Right cardiac atrium (tissue), 5 donors: ENCODE results near the gene CXCL5. TPM values are rescaled to one million over a fixed set of nuclear protein-coding genes. Genes with fewer than 3 reads are reported as not detected.

ENCODE experiments used
- ATAC-seq, 2 donors: fragments of 200-7000 bp; cut with Tn5 transposase; one replicate each; pipeline versions ENCODE4 v1.8.0 to v1.9.1; 2020; ENCODE audit warnings: moderate library complexity in 2 of 2, mild to moderate bottlenecking in 1 of 2
- DNase-seq, 3 donors: peaks; one replicate each; pipeline ENCODE4 v3.0.0-alpha.2; 2020
- H3K27ac ChIP-seq: one replicate; pipeline ENCODE4 v1.5.1; 2013; ENCODE audit warnings: mild to moderate bottlenecking, low read length, control low read depth, moderate library complexity
- H3K27me3 ChIP-seq: one replicate; pipeline ENCODE4 v1.6.1; 2013; ENCODE audit not compliant: control insufficient read depth, insufficient read depth
- H3K4me1 ChIP-seq: one replicate; pipeline ENCODE4 v1.6.1; 2013; ENCODE audit warnings: low read length; ENCODE audit not compliant: control insufficient read depth, insufficient read depth
- H3K4me3 ChIP-seq: one replicate; pipeline ENCODE4 v1.5.1; 2013; ENCODE audit warnings: low read length, control low read depth
- H3K9me3 ChIP-seq: one replicate; pipeline ENCODE4 v1.6.1; 2013; ENCODE audit warnings: low read length; ENCODE audit not compliant: control insufficient read depth
- WGBS: extraction: QIAGEN DNeasy Blood & Tissue Kit; methylation state at CpG from one replicate; pipeline ENCODE4 v1.1.7; 2013; 5-methylcytosine and 5-hydroxymethylcytosine counted together
- intact Hi-C, 4 donors: fragments of 100-400 bp; cut with DNase I; formaldehyde crosslinking; loops; one replicate each; pipeline versions ENCODE4 v1.11.0 to v1.14.0; 2022 to 2023
- polyA plus RNA-seq: library from polyadenylated mRNA; stranded (reverse); fragments of 200-250 nt; gene quantifications from one replicate; pipeline ENCODE4 v1.2.3, GENCODE V29; 2013
- total RNA-seq, 4 donors: library from RNA; stranded (reverse); fragmentation: NEBNext Ultra II Directional; extraction: Animal tissue kit (Norgen Biotek cat#: 25700); gene quantifications; one replicate each; pipeline ENCODE4 v1.2.1, GENCODE V29; 2021
- donor health status: healthy with polysubstance abuse.
- donor health status: DM: no; HTN: yes; CAD: no.
- donor health status: DM: no; HTN: no; CAD: no.
- donor health status: DM: no; HTN: yes; CAD: no; lungs with severe emphysema.
- donor health status: DM: yes; HTN: yes; CAD: no.

CXCL5 gene
- total and polyA plus RNA-seq, 5 donors: 0.25 TPM; not detected in 4

- Histone ChIP-seq H3K4me1 (no peaks in the 10 kb centered on the region), H3K27ac (no peak overlapping the region), H3K27me3 (peaks cover 3% of the 10 kb centered on the region), H3K4me3 (no peak overlapping the region), H3K9me3 (no peaks in the 10 kb centered on the region)
- ATAC-seq: no peak
- DNase-seq: no peak
- 76% methylated on average over 3 of the region's 3 CpGs for WGBS
- intact Hi-C loops: no loop called here
These were observed 51.1 kb downstream of the CXCL5 start for GRCh38 chr4:73947239-73947985.

- intact Hi-C loops: no loop called here
- Histone ChIP-seq H3K4me1 (no peaks in the 10 kb centered on the region), H3K27me3 (peaks cover 3% of the 10 kb centered on the region), H3K27ac (no peak overlapping the region), H3K9me3 (no peaks in the 10 kb centered on the region), H3K4me3 (no peak overlapping the region)
- 78% methylated on average over 3 of the region's 3 CpGs for WGBS
- DNase-seq (no peak), ATAC-seq (no peak)
These were observed 52.6 kb downstream of the CXCL5 start for GRCh38 chr4:73945674-73946449.

Other genes starting within 250 kb of the CXCL5 start
- gene CXCL6, start 162.0 kb downstream of the CXCL5 start, total RNA-seq: under 1 TPM in 3 of 4 donors, not detected in 1; 0.29 to 0.92 (median 0.46) TPM
- gene CXCL6, start 162.0 kb downstream of the CXCL5 start, polyA plus RNA-seq: 0.20 TPM
- not detected for gene PF4V1, start 145.4 kb downstream of the CXCL5 start, total RNA-seq
- not detected for gene PF4V1, start 145.4 kb downstream of the CXCL5 start, polyA plus RNA-seq
- gene CXCL1, start 129.3 kb downstream of the CXCL5 start, total RNA-seq: 1 to 10 TPM; 2.4 to 7.4 (median 3.4) TPM
- gene CXCL1, start 129.3 kb downstream of the CXCL5 start, polyA plus RNA-seq: 4.4 TPM
- not detected for gene PF4, start 16.6 kb downstream of the CXCL5 start, total RNA-seq
- gene PF4, start 16.6 kb downstream of the CXCL5 start, polyA plus RNA-seq: 0.18 TPM
- gene PPBP, start 10.5 kb downstream of the CXCL5 start, total RNA-seq: under 1 TPM in 2 of 4 donors, not detected in 2; 0.34 to 0.48 TPM
- gene PPBP, start 10.5 kb downstream of the CXCL5 start, polyA plus RNA-seq: not detected
- gene CXCL3, start 40.0 kb upstream of the CXCL5 start, total RNA-seq: 1 to 10 TPM in 1 of 4 donors, under 1 TPM in 3; 0.50 to 1.9 (median 0.78) TPM
- 2.5 TPM for gene CXCL3, start 40.0 kb upstream of the CXCL5 start, polyA plus RNA-seq
- 10 to 100 TPM in 2 of 4 donors, 1 to 10 TPM in 2; 6.2 to 19.1 (median 13.0) TPM for gene CXCL2, start 100.5 kb upstream of the CXCL5 start, total RNA-seq
- 27.2 TPM for gene CXCL2, start 100.5 kb upstream of the CXCL5 start, polyA plus RNA-seq
- 10 to 100 TPM; 10.6 to 14.2 (median 11.9) TPM for gene MTHFD2L, start 159.4 kb upstream of the CXCL5 start, total RNA-seq
- 8.7 TPM for gene MTHFD2L, start 159.4 kb upstream of the CXCL5 start, polyA plus RNA-seq